Fibroblast of gingiva (primary cell): ENCODE measurements around the gene YTHDF1.
"Not testable (repeated sequence)": the region's sequence is repeated elsewhere in the genome, so short reads cannot be mapped to it uniquely, and the experiment has no call there.

Experiments
- DNase-seq: peaks from one replicate; pipeline ENCODE4 v3.0.0-alpha.2; 2011; ENCODE audit warnings: low read depth

The YTHDF1 gene

DNA sequence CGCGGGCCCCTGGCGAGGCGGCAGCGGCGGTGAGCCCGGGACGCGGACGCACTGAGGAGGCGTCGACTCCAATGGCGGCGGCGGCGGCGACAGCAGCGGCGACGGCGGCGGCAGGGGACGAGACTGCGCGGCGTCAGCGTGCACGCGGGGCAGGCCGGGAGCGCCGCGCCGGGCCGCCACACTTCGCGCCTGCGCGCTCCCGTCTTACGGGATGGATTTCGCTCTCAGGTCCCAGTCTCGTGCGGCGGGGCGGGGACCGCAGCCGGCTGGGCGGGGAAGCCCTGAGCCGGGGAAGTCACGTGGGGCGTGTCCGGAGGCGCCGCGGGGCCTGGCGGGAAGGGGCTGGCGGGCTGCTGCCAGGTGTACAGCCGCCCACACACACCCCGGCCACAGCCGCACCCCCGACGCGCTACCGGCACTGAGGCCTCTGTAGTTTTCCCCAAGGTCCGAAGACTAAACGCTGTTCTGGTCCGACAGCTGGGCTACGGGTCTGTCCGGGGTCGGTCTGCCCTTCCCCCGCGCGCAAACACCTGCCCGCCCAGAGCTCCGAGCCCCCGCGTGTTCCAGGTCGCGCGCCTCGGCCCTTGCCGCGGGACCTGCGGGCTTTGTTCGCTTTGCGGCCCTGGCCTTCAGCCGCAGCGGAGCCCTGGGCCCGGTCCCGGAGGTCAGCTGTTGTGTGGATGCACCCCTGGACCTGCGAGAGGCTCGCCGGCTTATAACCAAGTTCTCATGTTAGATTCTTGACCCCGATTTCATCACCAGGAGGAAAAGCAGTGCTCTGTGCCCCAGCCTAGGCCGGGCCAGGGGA is at the start of gene YTHDF1:
YTHDF1 (minus strand) TSS at position 91 of the 808 bp plus-strand sequence. CDS start 239 bp downstream, outside the sequence.
- DNase-seq, result peak; percentile 92

DNA sequence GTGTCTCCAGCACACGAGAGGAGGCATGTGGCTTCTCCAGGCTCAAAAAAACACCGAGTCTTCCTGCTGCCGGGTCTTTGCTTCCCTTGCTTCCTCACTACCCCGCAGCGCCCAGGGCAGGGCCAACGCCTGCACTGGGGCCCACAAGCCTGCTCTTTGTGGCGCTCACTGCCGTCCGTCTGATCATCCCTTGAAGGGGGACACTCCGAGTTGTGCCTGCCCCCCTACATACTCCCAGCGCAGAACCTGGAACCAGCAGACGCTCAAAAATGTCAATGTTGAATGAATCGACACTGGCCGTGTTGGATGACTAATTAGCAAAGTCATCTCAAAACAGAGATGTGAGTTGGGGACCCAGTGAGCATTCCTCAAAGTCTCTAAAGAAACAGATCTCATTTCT is 48.6 kb upstream of the YTHDF1 start:
- DNase-seq, result no peak

DNA sequence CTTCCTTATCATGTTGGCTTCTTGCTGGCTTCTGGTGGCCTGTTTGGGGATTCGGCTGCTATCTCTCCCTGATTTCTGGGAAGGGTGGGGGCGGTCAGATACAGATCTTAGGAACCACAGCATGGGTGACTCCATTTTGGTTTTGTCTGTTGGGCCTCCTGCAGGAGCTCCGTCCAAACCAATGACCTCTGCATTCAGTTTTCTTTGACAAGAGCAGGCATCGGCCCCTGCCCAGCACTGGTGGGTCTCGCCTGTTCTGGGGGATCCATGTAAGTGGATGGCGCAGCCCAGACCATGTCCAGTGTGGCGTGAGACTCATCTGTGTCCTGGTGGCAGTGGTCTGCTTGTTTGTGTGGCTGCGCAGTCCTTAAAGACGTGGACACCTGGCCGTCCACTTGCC is 48.1 kb upstream of the YTHDF1 start:
- no peak for DNase-seq

DNA sequence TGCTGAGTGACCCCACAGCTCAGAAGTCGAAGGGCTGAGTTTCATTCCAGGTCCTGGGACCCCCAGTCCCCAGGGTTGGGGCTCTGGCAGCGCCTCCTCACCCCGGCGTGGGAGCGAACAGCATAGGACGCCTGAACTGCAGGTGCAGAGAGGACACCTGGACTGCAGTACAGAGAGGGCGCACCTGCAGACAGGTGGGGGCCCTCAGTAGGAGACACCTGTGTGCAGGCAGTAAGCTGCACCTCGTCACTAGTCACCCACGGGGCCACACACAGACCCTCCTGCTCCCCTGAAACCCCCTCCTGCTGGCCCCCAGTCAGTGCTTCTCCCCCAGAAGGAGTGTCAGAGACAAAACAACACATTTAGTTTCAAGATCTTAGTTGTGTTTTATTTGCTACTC is 46.9 kb upstream of the YTHDF1 start:
- no peak for DNase-seq

DNA sequence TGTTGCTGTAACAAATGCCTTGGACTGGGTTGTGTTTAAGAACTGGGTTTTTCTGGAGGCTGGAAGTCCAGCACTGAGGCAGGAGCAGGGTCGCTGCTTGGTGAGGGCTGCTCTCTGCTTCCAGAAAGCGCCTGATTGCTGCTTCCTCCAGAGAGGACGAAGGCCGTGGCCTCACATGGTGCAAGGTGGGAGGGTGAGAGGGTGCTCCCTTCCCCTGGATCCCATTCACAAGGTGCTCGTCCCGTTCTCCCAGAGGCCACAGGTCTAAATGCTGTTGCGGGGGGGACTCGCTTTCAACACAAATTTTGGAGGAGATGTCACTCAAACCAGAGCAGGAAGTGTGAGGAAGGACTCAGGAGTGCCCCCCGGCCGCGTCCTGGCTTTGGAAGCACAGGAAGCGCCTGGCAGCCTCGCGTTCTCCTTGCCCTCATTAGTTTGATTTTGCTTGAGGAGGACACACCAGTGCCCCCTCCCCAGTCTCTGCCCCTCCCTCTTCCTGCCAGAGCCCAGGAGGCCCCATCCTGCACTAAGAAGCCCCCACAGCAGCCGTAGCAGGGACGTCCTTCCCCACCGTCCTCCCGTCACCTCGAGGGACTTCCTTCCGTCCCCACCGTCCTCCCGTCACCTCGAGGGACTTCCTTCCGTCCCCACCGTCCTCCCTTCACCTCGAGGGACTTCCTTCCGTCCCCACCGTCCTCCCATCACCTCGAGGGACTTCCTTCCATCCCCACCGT is 46.0 kb upstream of the YTHDF1 start:
- DNase-seq, result no peak

DNA sequence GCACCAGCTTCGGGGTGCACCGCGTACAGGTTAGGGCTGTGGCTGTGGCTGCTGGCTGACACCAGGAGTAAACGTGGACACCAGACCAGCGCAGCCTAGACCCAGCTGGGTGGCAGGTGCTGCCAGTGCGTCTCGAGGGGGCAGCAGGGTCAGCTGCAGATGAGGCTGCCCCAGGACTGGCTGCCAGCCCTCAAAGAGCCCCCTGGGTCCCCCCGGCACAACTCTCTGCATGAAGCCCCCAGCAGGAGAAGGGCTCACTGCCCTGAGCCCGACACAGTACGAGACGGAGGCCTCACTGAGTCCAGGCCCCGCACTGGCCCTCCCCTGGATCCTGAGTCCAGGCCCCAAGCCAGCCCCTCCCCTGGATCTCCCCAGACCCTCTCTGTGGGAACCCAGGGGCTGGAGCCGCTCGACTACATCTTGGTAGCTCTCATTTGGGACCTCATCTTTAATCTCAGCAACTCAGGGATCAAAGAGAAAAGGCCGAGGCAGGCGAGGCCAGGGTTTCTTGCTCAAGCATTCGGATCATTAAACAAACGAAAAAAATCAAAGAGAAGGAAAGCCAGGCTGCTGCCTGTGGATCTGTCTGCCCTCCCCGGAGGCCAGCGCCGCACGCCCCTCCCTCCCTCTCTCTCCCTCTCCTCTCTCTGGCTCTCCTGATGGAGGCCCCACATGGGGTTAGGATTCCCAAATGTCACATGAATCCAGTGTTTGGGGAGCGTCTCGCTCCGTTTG is 45.3 kb upstream of the YTHDF1 start:
- peak; percentile 8 for DNase-seq

DNA sequence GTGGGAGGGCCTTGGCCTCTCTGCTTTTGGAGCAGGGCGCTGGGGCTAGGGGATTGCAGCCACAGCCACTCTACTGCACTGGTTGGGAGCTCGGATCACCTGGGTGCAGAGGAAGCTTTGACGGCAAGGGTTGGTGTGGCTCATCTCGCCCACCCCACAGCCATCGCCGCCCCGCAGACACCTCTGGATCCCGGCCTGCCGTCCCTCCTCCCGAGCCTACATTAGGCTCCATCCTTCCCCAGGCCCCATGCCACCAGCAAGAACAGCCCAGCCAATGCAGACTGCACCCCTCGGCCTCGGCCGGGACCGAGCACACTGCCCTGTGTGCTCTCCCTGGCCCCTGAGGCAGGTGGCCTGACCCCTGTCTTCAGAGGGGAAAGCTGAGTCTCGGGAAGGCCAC is 44.6 kb upstream of the YTHDF1 start:
- DNase-seq, result no peak

DNA sequence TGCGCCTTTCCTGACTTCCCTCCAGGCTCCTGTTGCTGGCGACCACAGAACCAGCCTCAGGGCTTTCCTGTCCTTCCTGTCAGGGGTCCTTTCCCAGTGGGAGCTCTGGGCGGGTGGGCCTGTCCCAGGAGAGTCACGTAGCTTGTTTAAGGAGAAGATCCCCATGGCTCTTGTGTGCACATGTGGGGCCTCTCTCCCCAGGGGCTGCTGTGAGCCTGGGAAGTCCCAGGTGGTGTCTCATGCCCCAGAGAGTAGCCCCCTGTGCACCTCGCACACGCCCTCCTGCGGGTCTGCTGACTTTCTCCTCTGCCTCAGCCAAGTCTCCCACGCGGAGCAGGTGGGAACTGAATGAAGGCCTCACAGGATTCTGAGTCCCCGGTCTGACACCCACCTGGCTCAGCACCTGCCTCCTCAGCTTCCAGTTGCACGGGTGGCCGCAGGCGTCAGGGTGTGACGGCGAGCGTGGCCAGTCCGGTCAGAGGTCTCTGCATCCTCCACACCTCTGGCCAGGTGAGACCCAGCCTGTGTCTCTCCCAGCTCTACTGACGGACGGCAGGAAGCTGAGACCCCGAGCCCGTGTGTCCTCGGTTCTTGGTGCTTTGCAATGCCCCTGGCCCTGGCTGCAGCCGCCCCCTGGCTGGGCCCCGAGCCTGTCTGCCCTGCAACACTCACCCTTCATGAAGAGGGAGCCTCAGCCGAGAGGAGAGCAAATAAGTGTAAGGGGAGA is 44.0 kb upstream of the YTHDF1 start:
- DNase-seq, result no peak

DNA sequence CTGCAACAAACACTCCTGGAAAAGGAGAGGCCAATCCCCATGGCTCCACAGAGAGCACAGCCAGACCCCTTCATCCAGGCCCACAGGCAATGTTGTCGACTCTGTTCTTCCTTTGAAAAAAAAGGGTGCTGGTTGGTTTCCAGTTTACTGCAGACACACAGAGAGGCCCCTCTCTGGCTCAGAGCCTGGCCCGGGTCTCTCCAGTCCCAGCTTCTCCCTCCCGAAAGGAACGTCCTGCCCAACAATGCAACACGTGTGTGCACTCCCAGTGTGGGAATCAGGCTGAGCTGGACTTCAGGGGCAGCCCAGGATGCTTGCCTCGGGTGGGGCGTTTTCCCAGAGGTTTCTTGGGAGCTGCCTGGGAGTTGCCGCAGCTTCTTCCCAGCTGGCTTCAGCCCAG is 42.9 kb upstream of the YTHDF1 start:
- DNase-seq, result no peak

DNA sequence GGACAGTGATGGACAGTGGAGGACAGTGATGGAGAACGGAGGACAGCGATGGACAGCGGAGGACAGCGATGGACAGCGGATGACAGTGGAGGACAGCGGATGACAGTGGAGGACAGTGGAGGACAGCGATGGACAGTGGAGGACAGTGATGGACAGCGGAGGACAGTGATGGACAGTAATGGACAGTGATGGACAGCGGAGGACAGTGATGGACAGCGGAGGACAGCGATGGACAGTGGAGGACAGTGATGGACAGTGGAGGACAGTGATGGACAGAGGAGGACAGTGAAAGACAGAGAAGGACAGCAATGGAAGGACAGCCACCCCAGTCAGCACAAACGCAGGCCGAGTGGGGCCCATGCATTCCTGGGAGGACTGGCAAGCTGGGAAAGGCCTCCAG is 41.7 kb upstream of the YTHDF1 start:
- DNase-seq, result no peak

DNA sequence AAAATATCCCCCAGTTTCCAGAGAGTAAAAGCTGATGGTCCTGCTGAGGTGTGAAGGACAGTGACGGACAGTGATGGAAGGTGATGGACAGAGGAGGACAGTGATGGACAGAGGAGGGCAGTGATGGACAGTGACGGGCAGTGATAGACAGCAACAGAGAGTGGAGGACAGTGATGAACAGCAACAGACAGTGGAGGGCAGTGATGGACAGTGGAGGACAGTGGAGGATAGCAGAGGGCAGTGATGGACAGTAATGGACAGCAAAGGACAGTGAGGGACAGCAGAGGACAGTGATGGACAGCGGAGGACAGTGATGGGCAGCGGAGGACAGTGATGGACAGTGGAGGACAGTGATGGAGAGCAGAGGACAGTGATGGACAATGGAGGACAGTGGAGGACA is 41.0 kb upstream of the YTHDF1 start:
- no peak for DNase-seq

DNA sequence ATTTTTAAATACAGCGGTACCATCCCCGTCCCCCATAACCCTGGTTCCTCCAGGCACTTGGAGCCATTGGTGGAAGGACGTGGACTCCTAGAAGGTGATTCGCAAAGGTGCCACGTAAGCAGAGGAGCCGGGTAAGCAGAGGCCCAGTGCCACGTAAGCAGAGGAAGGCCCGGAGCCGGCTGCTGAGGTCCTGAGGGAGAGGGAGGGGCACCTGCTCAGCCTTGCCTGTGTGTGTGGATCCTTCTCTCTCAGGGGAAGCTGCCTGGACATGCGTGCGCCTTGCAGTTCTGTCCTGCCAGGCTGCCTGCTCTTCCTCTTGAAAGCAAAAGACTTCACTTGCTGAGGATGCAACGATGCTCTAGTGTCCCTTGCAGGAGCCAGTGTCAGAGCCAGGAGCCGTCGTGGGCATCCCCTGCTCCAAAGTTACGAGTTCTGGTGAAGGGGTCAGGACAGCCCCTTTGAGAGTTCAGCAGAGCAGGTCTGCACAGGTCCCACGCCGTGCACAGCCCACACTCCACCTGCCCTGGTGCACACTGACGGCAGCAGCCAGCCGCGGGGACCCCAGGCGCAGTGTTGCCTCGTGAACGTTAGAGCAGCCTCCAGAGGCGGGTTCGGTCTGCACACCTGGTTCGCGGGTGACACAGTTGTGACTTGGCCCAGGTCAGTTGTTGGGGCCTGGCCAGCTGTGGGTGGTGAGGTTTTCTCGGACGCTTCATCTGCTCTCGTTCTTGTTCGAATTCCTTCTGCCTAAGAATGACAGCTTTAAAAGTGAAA is 40.2 kb upstream of the YTHDF1 start:
- no peak for DNase-seq

DNA sequence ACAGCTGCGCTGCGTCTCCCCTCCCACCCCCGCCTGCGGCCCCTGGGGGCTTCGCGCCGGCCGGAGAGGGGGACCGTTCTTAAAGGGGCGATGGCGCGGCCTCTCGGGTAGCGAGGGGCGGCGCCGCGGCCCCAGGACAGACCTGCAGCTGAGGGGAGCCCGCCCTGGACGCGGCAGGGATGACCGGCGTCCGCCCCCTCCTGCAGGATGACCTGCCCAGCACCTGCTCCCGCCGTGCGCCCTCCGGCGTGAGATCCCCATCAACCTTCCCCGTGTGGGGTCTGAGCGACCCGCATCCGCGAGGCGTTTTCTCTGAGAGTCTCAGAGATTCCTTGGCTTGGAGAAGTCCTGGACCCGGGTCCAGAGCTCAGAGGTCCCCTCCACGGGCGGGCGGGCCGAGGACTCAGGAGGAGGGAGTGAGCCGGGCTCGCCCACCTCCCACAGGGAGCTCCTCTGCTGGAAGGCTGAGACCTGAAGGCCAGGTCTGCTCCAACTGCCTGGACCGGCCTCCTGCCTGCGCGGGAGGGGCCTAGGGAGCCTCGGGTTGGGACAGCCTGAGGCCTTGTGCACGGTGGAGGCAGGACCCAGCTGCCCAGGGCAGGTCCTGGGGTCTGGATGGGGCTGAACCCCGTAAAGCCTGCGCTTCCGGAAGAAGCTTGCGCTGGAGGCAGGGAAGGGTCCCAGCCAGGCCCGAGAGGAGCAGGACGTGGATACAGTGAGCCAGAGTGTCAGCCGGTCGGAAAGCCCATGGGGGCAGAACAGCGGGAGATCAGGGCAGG is 38.9 kb upstream of the YTHDF1 start:
- no peak for DNase-seq

DNA sequence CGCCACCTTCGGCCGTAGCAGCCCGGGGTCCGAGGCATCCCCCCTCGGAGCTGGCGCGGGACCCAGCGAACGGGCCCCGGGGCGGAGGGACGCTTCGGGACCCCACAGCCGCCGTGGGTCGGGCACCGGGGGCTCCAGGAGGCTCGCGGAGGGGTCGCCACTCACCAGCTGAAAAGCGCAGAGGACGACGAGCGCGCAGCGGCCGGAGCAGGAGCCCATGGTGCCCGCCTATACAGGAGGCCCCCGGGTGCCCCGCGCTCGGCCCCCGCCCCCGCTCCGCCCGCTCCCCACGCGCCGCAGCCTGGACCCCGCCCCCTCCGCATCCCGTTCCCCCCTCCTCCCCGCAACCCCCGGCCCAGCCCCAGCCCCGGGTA is 38.3 kb upstream of the YTHDF1 start, which contains the start of gene NKAIN4:
NKAIN4 (minus strand) TSS at position 232 of the 374 bp plus-strand sequence; CDS start at position 219, 13 bp downstream.
- DNase-seq, result no peak

DNA sequence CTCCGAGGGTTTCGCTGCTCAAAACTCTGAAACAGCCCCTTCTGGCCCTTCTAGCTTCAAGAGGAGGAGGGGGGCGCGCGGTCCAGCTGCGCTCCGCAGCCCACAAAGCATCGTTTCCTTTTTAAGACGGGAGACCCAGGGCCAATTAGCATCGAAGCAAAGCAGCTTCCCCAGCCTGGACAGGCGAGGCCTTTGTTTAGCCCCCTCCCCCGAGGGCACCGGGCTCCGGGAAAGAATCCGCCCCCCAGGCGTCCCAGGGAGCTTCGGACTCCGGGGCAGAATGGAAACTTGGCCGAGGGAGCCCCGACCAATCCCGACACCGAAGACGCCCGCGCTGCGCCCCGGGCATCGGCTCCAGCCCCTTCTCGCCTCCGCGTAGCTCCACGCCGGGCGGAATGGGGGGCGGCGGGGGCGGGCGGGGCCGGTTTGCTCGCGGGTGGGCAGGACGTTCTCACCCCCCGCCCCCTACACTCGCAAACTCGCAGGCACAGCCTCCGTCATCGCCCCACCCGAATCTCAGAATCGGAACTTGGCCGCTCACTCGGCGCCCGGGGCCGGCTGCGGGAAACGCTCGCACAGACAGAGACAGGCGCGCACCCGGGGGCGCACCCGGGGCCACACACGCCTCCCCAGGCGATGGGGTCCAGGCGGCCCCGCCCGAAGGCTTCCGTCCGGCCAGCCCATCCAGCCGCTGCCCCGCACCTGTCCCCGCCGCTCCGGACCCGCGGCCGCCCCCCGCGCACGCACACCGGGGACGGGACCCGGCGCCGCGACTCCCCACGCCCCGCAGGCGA is 37.7 kb upstream of the YTHDF1 start:
- no peak for DNase-seq

DNA sequence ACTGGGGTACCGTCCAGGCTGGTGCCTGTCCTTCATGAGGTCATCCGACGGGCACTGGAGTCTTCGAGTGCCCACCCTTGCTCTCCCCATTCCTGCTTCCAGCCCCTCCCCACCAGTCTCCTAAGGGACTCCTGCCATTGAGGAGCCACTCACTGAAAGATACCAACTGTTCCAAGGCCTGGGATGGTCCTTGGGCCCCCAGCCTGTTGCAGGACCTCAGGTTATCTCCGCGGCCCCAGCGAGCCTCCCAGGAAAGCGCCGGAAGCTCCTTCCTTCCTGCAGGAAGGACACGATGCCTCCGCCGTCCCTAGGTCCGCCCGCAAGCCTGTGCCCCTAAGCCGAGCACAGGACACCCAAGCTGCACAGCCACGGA is 37.1 kb upstream of the YTHDF1 start:
- no peak for DNase-seq

DNA sequence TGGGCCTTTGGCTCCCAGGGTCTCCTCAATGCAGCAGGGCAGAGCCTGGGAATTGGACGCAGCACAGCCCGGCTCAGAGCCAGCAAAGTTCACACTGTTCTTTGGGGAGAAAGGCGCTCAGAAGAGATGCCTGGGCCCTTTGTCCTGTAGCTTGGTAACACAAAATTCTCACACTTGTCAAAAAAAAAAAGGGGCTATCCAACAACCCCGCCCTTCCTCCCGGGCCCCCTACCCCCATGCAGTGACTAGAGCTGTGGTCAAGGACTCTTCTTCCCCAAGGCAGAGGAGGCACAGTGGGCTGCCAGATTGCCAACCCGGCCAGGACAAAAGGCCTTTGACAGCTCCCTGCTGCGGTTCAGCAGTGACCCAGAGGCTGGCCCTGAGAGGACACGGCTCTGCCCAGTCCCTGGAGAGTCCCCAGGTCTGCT is 36.4 kb upstream of the YTHDF1 start:
- no peak for DNase-seq

DNA sequence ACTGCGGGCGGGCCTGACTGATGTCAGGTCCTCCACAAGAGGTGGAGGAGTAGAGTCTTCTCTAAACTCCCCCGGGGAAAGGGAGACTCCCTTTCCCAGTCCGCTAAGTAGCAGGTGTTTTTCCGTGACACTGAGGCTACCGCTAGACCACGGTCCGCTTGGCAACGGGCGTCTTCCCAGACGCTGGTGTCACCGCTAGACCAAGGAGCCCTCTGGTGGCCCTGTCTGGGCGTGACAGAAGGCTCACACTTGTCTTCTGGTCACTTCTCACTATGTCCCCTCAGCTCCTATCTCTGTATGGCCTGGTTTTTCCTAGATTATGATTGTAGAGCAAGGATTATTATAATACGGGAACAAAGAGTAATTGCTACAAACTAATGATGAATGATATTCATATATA is 35.4 kb upstream of the YTHDF1 start:
- not testable (repeated sequence) for DNase-seq

DNA sequence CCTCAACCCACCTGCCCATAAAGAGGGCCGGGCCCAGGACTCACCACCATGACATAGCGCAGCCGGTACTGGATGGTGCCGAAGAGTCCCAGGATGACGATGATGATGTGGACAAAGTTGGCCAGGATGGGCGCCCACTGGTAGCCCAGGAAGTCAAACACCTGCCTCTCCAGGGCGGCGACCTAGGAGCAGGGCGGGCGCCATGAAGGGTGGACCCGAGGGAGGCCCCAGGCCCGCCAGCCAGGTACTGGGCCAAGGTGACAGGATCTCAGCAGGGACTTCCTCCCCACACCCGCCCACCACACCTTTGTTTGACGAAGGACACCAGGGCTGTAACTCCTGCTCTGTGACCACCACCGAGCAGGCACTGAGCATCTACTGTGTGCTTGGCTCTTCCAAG is 34.0 kb upstream of the YTHDF1 start:
- DNase-seq, result no peak
